HG03097 (cell line): ENCODE measurements around the gene TMEM123.

ENCODE experiments used
- ATAC-seq: cut with Tn5 transposase; IDR thresholded peaks from one replicate; pipeline ENCODE4 v1.9.1; 2021; ENCODE audit not compliant: unreplicated experiment, low FRiP score

The TMEM123 gene, protein sequence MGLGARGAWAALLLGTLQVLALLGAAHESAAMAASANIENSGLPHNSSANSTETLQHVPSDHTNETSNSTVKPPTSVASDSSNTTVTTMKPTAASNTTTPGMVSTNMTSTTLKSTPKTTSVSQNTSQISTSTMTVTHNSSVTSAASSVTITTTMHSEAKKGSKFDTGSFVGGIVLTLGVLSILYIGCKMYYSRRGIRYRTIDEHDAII

DNA sequence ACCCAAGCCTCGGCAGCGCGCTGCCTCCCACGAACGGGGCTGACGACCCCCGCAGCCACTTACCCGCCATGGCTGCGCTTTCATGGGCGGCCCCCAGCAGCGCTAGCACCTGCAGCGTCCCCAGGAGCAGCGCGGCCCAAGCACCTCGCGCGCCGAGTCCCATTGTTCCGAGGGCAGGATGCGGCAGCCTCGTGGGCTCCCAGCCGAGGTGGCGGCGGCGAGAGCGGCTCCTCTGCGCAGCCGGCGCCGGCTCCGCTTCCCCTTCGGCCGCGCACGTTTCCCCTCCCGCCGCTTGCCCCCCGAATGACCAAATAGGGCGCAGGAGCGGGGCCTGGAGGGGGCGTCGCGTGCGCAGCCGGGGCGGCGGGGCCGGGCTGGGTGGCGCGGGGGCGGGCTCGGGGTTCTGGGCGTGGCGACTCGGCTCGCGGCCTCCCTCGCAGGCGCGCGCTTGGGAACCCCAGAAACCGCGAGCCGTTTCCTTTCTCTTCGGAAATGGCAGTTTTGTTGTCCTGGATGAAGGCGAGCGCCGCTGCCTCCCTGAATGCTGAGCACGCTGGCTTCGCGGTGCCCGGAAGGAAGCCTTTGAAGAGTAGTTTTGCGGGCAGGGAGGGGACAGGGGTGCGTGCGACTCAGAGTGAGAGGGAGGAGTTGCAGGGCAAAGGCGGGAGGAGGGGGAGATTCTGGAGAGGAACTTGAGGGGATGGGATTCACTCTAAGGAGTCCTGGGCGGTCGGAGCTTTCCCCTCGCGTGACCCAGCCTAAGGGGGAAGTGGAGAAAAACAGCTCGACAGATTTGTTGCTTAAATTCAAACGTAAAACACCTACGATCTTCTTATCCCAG lies at the start of gene TMEM123:
TSS of gene TMEM123 (minus strand) at position 305 of the 841 bp plus-strand sequence. CDS start at position 163, 142 bp downstream.
- ATAC-seq, result peak; percentile 51

DNA sequence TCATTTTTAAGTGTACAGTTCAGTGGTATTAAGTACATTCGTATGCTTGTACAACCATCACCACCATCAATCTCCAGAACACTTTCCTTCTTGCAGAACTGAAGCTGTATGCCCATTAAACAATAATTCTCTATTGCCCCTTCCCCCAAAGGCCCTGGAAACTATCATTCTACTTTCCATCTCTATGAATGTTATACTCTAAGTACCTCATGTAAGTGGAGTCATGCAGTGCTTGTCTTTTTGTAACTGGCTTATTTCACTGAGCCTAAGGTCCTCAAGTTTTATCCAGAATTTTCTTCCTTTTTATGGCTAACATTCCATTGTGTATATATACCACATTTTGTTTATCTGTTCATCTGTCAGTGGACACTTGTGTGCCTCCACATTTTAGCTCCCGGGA lies 48.3 kb upstream of the TMEM123 start:
- no peak for ATAC-seq

DNA sequence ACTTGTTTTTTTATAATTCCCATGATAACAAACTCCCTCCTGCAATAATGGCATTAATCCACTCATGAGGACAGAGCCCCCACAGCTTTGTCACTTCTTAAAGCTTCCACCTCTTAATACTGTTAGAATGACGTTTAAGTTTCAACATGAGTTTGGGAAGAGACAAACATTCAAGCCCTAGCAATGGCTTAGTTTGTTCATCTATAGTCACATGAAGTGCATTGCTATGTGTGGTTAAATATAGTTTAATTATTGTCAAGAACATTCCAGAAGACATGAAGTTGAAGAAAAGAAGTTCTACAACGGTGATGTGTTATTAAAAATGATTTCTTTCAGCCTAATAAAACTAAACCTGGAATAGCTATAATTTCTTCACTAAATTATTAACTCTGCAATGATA lies 47.4 kb upstream of the TMEM123 start:
- no peak for ATAC-seq

DNA sequence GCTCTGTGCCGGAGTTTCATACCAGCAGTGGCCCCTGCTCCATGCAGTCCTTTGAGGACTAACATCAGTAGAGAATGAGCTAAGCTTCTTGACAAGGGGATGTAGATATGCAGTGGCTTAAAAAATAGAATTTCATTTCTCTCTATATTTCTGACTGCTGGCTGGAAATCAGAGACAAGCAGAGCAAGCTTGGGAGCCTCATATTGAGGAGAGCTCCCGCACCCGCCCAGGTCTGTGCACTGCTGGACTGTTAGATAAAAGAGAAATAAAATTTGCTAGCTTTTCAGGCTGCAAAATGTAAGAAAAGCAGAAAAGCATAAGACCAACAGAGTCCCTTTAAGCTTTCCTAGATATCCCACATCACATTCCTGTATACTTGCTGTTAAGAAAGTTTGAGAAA lies 46.6 kb upstream of the TMEM123 start:
- no peak for ATAC-seq

DNA sequence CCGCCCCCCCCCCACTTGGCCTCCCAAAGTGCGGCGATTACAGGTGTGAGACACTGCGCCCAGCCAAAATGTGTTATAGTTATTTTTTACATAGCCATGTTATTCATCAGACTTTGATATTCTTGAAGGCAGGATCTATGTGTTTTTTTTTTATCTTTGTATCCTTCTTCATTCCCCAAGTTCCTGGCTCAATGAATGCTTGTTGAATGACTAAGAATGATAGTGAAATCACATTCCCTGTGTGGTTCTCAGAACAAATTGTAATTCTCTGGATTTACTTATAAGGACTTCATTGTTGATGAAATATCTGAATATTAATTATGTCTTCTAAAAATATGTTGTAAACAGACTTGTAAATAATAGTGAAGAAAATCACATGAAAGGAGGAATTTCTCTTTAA lies 44.5 kb upstream of the TMEM123 start:
- ATAC-seq, result no peak

DNA sequence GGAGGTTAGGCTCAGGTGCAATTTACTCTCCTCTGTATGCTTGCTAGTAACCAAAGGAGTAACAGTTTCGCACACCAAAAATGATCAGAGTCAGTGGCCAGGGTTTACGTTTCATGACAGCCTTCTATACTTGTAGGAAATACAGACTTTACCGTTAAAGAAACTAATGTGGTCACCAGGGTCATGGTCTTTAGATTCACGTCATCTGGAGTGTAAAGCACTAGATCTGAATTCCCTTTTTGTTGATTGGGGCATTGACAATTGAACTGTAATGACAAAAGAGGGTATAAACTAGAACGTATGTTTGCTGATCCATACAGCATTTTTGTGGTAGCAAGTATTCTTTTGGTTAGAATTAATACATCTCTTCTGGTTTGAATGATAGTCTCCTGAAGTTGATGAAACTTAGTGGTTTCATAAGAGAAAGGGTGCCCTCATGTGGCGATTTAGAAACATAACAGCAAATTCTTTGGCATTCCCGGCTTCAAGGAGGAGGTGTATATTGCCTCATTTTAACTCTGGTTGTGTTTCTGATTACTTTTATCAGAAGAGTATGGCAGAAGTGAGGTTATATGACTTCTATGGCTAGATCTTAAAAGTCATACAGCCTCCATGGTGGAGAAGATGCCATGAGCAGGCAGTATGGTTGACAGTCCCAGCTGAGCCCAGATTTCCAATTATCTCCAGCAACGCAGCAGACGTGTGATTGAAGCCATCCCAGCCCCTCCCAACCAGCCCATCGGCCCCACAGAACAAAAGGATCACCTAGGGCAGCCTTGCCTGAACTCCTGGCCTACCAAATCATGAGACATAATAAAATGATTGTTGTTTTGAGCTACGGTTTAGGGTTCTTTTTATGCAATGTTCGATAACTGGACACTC lies 42.8 kb upstream of the TMEM123 start:
- ATAC-seq, result peak; percentile 96

DNA sequence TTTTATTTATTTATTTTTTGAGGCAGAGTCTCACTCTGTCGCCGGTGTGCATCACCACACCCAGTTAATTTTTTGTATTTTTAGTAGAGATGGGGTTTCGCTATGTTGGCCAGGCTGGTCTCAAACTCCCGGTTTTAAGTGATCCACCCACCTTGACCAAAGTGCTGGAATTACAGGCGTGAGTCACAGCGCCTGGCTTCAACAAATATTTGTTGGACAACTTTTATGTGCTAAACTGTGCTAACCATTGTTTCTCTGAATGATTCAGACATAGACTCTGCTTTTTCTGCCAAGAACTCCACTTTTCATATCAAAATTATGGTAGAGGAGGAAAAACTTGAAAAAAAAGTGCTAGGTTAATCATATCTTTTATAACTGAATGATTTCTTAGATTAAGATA lies 41.7 kb upstream of the TMEM123 start:
- ATAC-seq, result no peak

DNA sequence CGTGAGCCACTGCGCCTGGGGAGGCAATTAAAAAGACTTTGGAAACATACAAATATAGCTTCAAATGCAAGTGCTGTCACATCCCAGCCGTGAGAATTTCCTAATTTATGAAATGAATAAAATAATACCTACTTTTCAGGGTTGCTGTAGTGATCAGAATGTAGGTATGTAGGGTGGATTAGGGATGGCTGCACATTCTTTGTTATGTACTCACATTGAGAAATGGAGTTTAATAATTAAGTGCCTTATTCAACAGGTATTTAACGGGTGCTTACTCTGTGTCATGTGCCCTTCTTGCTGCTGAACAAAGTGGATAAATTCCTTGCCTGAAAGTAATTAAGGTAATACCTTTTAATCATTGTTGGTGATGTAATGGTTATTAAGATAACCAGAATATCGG lies 41.0 kb upstream of the TMEM123 start:
- ATAC-seq, result no peak

DNA sequence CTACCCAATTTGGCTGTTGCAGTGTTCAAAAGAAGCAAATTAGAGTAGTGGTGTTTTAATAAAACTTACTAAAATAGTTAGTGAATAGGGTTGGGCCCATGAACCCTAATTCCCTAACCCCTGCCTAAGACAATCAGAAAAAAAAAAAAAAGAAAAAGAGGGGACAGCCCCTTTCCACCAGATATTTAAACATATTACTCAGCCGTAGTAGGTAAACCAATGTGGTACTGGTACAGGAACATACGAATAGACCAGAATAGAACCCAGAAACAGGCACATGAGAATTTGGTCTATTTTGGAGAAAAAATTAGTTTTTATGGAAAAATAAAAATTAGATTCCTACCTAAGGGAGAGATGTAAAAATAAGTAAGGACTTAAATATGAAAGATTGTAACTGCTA lies 39.4 kb upstream of the TMEM123 start:
- ATAC-seq, result no peak

DNA sequence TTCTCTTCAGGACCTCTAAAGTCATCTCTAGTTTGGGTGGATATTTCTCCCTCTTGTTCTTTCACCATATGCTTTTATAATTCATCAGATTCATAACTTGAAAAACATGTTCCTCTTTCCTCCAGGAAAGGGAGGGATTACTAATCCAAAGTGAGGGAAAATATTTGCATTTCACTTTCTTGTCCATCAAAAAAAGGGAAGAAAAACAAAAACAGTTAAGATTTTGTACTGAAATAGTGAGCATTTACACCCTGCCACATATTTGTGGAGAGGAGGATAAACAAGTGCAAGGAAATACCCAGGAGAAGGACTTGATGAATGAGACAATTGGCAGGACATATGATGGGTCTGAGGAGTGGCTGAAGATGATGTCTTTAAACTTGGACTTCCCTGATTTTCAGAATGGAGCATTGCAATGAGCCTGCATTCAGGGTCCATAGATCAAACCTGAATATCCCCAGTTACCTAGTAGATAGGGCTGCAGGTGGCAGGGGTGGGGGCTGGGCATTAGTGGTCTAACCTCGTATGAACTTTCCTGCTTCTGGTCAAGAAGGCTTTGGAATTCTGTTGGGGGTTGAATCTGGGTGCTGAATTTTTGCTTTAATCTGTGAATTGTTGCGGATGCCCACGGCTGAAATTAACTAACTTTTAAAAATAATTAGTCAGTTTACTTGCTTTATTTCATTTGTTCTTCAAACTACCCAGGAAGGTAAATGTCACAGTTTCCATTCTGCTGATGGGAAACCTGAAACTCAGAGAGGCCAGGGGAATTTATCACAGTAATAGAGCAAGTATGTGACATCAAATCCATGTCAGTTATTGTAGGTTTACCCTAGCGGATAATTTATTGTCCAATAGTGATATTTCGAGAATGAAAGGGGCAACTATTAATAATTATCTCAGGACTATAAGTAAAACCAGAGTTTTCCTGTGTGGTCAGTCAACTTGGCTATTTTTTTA lies 36.9 kb upstream of the TMEM123 start:
- ATAC-seq, result no peak

DNA sequence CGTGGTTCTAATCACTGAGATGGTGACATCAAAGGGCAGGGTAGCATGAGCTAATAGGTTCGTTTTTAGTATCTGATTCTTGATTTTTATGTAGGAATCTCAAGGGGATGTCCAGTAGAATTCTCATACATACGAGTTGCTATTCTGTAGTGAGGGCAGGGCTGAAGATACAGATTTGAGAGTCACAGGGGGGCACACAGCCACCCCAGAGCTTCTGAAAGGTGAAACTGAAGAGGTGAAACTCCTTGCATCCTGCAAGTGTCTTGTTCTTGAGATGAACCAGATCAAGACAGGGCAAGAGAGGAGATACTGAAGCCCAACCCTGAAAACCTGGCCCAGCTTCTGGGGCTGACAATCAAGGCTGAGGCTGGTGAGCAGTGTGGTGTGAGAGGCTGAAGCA lies 35.6 kb upstream of the TMEM123 start:
- ATAC-seq, result no peak

DNA sequence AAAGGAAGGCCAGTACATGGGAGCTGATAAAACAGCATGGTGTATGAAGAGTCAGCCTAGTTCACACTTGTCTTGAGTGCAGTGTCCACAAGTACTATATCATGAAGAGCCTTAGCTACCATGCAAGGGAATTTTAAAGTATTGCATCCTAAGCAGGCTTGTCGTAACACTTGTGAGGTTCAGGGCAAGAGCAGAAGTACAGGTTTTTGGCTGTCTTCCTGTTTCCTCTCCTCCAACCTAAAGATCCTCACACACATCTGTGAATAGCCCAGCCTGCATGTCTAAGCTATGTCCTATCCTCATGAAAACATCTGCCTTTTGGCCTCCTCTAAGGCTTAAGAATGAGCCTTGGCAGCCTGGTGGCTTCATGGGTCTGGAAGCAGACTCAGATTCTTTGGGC lies 34.6 kb upstream of the TMEM123 start:
- ATAC-seq, result no peak

DNA sequence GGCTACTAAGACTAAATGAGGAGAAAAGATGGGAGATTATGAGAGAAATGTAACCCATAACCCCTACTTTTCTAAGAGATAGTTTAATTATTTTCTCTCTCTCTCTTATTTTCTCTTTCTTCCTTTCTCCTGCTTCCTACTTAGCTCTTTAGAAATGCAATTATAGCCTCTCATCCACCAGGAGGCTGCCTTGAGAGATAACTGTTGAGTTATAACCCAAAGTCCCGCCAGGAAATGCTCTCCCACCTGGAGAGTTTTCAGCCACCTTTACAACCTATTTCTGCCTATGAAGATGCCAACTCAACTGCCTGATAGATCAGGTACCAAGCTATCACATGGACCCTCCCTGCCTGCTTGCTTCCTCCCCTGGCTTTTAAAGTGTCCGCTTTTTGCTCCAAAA lies 34.0 kb upstream of the TMEM123 start:
- ATAC-seq, result no peak

DNA sequence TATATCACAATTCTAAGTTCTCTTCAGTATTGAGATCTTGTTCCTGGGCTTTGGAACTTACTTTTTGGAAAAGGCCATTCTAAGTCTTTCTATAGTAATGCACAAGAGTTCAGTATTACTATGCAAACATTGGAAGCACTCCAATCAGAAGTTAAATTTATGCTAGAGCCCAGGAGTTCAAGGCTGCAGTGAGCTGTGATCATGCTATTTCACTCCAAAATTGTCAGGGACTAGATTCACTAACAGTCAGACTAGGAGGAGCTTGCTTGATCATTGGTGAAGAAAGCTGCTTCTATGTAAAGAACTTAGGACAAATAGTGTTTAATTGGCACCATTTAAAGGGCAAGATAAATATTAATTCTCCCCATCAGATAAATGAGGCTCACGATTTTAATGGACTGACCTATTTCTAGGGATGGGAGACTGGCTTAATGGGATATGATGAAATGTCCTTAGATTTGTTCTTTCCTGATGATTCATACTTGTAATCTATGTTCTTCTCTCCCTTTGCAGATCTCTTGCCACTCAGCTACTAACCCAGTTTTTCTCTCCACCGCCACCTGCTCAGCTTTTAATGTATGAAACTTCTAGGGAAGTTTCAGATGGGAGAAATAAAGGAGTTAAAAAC lies 32.6 kb upstream of the TMEM123 start:
- ATAC-seq, result no peak

DNA sequence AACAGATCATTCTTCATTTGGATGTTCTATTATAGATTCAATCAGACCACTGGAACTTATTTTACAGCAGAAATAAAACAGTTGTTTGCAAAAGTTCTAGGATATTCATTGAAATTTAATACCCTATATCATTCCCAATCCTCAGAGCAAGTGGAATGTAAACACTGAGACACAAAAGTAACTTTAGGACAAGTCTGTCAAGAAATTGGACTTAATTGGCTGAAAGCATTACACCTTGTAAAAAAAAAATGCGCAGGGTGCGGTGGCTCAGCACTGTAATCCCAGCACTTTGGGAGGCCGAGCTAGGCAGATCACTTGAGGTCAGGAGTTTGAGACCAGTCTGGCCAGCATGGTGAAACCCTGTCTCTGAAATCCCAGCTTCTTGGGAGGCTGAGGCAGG lies 29.9 kb upstream of the TMEM123 start:
- no peak for ATAC-seq

DNA sequence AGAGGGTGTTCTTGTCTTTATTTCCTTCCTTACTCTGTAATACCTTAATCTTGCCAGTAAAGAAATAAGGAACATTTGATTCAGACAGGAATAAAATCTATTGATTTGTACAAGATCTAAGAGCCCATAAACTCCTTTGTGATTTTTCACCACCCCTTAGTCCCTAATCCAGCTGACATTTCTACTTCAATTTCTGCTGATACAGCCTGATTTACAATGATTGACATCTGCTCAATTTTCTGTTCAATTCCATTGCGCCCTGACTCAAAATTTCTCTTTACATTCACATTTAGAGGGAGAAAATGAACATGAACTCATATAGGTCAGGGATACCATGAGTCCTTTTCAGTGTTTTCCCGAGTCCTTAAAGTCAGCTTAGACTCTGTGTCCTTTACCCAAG lies 27.2 kb upstream of the TMEM123 start:
- no peak for ATAC-seq

DNA sequence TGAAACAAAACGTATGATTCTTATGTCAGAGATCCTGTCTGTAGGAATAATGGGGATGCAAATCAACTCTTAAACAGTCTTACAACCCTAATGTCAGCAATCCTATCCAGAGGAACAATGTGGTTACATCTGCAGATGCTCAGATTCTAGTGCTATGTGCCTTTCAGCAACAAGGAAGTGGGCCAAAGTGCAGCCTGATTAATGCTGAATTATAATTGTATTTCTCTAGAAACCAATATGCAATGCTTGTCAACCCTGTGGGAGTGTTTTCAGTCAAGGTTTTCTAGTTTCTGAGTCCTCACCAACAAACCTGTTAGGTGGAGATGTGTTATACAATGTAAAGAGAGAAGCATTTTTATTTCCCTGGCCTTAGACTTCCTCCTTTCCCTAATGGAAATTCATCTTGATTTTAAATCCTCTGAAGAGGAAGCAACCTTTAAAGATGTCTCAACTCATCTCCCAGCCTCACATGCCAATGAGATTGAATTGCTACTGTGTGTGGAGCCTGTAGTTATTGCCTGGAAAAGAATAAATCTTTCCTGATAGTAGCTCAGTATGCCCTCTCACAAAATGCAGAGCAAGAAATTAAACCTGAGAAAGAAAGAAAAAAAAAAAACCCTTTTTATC lies 26.2 kb upstream of the TMEM123 start:
- ATAC-seq, result no peak

DNA sequence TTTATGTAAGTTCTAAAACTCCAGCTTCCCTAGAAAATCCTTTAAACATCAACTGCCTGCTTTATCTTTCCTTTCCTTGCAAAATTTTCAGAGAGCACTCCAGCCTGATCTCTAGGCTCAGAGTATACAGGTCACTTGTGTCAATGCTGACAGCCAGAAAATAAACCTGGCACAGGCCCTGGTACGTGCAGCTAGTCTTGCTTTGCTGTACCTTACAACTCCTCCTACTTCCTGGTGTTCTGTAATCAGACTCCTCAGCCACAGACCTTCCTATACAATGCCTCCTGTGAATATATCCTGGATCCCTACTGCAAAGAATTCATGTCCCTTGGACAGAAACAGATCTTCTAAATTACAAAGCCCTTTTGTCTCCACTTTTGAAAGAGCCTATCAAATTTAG lies 24.2 kb upstream of the TMEM123 start:
- ATAC-seq, result no peak

DNA sequence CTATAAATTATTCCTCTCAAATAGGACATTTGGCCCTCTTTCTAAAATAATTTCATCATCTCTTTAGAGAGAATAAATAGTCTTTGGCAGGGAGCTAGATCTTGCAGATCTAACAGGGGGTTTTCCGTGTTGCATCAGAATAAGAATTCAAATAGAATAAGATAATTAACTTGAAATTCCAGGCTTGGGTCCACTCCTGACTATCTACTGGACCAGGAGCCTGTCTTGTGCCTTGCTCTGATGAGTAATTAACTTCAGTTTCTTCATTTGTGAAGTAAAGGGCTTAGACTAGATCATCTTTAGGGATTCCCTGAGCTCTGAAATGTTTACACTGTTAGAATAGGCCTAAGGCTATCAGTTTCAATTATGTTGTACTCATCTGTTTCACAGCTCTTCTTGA lies 23.5 kb upstream of the TMEM123 start:
- no peak for ATAC-seq
